ENCODE results near the gene ATOSA. TPM values are rescaled to one million over a fixed set of nuclear protein-coding genes. Genes with fewer than 3 reads are reported as not detected.

ATOSA gene
- total RNA-seq, 6 experiments from 2014 or later, result 17.3 to 28.2 (median 22.0) TPM

DNA sequence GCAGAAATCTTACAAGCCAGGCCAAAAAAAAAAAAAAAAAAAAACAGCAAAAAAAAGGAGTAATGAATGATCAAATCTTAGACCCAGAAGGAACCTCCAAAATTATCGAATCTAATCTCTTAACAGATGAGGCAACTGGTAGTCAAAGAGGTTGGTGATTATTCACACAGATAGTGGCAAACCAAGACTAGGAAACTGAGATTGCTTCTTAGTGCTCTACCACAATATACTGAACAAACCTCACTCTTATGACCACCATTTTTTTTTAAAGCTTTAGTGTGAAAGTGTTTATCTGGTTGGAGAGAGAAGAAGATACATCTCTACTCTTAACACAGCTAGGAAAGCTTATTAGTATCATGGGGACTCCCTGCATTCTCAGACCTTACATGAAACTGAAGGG, 17.3 kb downstream of the ATOSA start:
- H3K36me3 Mint-ChIP-seq (ENCODE audit: low read depth), result peaks cover 52% of the 10 kb centered on the region

DNA sequence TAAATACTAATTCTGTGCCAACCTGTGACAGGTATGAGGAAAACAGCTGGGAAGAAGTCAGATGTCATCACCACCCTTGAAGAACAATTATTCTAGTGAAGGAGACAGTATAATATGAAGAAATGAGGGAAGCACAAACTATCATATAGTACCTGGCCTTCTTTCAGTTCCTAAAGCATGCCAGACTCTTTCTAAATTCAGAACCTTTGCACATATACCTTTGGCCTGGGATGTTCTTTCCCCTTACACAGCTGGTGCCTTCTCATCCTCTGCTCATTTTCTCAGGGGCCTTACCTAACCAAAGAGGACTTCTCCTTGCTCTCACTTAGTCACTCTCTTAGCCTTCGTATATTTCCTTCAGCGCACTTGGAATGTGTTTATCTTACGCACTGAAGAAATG, 19.0 kb downstream of the ATOSA start:
- DNase-seq, result no peak
- Mint-ChIP-seq H3K36me3 (ENCODE audit: low read depth) (peaks cover 52% of the 10 kb centered on the region), H3K27me3 (ENCODE audit: insufficient read depth) (no peaks in the 10 kb centered on the region; the same call in 1 of the 2 replicates), H3K9me3 (no peaks in the 10 kb centered on the region), H3K27ac (0 out of 2 replicates have a peak overlapping the region, but pooled peaks have one; percentile 33), H3K4me1 (ENCODE audit: low read depth) (peaks cover 39% of the 10 kb centered on the region), H3K4me3 (no peak overlapping the region)
- TF ChIP-seq CTCF (IDR thresholded peaks at IDR 0.05), result no peak

More for the DNA sequence above, 17.3 kb downstream of the ATOSA start:
- Mint-ChIP-seq H3K4me3 (no peak overlapping the region), H3K9me3 (no peaks in the 10 kb centered on the region), H3K27ac (no peak overlapping the region), H3K27me3 (ENCODE audit: insufficient read depth) (no peaks in the 10 kb centered on the region; the same call in 1 of the 2 replicates), H3K4me1 (ENCODE audit: low read depth) (peaks cover 27% of the 10 kb centered on the region)
- TF ChIP-seq CTCF (IDR thresholded peaks at IDR 0.05), result no peak
- no peak for DNase-seq

DNA sequence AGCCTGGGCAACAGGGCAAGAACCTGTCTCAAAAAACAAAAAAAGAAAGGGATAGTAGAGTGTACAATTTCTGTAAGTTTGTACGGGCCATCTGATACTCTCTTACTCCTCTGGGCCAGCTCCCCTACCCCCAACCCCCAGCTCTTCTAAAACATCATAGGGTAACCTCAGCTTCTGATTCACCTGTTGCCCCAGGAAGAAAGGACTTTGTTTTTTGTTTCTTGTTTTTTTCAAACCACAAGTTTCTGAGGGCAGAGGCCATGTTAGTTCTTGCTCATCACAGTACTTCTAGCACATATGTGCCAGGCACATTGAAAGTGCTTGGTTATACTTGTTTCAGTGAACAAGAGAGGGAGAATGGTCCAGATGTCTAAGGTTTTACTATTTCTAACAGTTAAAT, 20.2 kb downstream of the ATOSA start:
- DNase-seq, result no peak
- no peaks in the 10 kb centered on the region for H3K27me3 Mint-ChIP-seq (ENCODE audit: insufficient read depth)
- TF ChIP-seq CTCF (IDR thresholded peaks at IDR 0.05), result no peak
- H3K36me3 Mint-ChIP-seq (ENCODE audit: low read depth), result peaks cover 52% of the 10 kb centered on the region
- H3K4me3 Mint-ChIP-seq, result no peak overlapping the region
- peaks cover 51% of the 10 kb centered on the region for H3K4me1 Mint-ChIP-seq (ENCODE audit: low read depth)
- no peaks in the 10 kb centered on the region for H3K9me3 Mint-ChIP-seq
- no peak overlapping the region for H3K27ac Mint-ChIP-seq

GRCh38 chr15:52657338-52657737, 21.9 kb downstream of the ATOSA start:
- Mint-ChIP-seq H3K36me3 (ENCODE audit: low read depth) (peaks cover 39% of the 10 kb centered on the region), H3K27me3 (ENCODE audit: insufficient read depth) (no peaks in the 10 kb centered on the region), H3K4me1 (ENCODE audit: low read depth) (peaks cover 62% of the 10 kb centered on the region), H3K4me3 (no peak overlapping the region), H3K9me3 (no peaks in the 10 kb centered on the region), H3K27ac (peak overlapping the region; percentile 76)
- DNase-seq, result peak; percentile 89
- TF ChIP-seq CTCF (IDR thresholded peaks at IDR 0.05), result no peak

DNA sequence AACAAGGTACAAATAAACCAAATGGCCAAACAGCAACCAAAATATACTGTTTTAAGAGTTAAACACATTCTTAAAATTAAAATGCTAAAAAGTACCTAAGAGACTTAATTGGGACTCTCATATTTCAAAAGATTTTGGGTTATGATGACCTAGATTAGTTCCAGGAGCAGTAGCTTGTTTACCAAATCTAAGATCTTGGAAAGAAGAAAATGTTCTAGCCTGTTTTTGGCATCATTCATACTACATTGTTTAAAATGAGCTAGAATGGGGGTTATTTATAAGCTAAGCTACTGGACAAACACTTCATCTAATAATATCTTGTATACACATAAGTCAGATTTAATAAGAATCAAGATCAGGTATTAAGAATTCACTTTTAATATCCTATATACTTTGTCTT, 22.8 kb downstream of the ATOSA start:
- DNase-seq, result no peak
- no peak for TF ChIP-seq CTCF (IDR thresholded peaks at IDR 0.05)
- Mint-ChIP-seq H3K4me1 (ENCODE audit: low read depth) (peaks cover 71% of the 10 kb centered on the region), H3K9me3 (no peaks in the 10 kb centered on the region), H3K27me3 (ENCODE audit: insufficient read depth) (no peaks in the 10 kb centered on the region), H3K4me3 (no peak overlapping the region), H3K27ac (no peak overlapping the region), H3K36me3 (ENCODE audit: low read depth) (peaks cover 35% of the 10 kb centered on the region)

Measured in HFFc6 (cell line).